Muscle of arm (tissue), 12 donors: Measurements from ENCODE around the gene AFAP1. TPM values are rescaled to one million over a fixed set of nuclear protein-coding genes. Genes with fewer than 3 reads are reported as not detected.

ENCODE experiments used
- DNase-seq: peaks from one replicate; pipeline ENCODE4 v3.0.0-alpha.2; 2013
- polyA plus RNA-seq, 12 donors: library from polyadenylated mRNA; unstranded; fragments of 120-200 nt; gene quantifications; one replicate each; pipeline ENCODE4 v1.2.1, GENCODE V29; 2013; ENCODE audit not compliant: insufficient read length in 12 of 12

AFAP1 gene
- polyA plus RNA-seq, 12 donors = 27.8 to 46.1 (median 33.4) TPM; not detected in 1

GRCh38 chr4:7807351-7807921 is 132.2 kb downstream of the AFAP1 start:
- no peak for DNase-seq

- peak; percentile 90 for DNase-seq
Observed at GRCh38 chr4:7806338-7807090, 133.1 kb downstream of the AFAP1 start.

- DNase-seq = peak; percentile 54
Observed at GRCh38 chr4:7805533-7806337, 133.9 kb downstream of the AFAP1 start.

- no peak for DNase-seq
Observed at GRCh38 chr4:7804756-7805385, 134.8 kb downstream of the AFAP1 start.

GRCh38 chr4:7803992-7804755 is 135.5 kb downstream of the AFAP1 start:
- DNase-seq = peak; percentile 88

- no peak for DNase-seq
Observed at GRCh38 chr4:7803371-7803770, 136.3 kb downstream of the AFAP1 start.

GRCh38 chr4:7802093-7802726 is 137.5 kb downstream of the AFAP1 start:
- peak; percentile 89 for DNase-seq

GRCh38 chr4:7801641-7802040 is 138.0 kb downstream of the AFAP1 start:
- no peak for DNase-seq

- DNase-seq = no peak
Observed at GRCh38 chr4:7801001-7801400, 138.7 kb downstream of the AFAP1 start.

GRCh38 chr4:7800410-7800809 is 139.3 kb downstream of the AFAP1 start:
- no peak for DNase-seq

- no peak for DNase-seq
Observed at GRCh38 chr4:7799736-7800135, 139.9 kb downstream of the AFAP1 start.

GRCh38 chr4:7799306-7799705 is 140.4 kb downstream of the AFAP1 start:
- DNase-seq = no peak

GRCh38 chr4:7798178-7798995 is 141.3 kb downstream of the AFAP1 start:
- no peak for DNase-seq

- DNase-seq = no peak
Observed at GRCh38 chr4:7797330-7797729, 142.3 kb downstream of the AFAP1 start.

GRCh38 chr4:7795983-7796382 is 143.7 kb downstream of the AFAP1 start:
- DNase-seq = no peak

GRCh38 chr4:7793186-7793585 is 146.5 kb downstream of the AFAP1 start:
- no peak for DNase-seq

- no peak for DNase-seq
Observed at GRCh38 chr4:7792616-7793015, 147.0 kb downstream of the AFAP1 start.

- no peak for DNase-seq
Observed at GRCh38 chr4:7790999-7791398, 148.7 kb downstream of the AFAP1 start.

GRCh38 chr4:7790023-7790422 is 149.6 kb downstream of the AFAP1 start:
- no peak for DNase-seq
